Ectodermal cell (in vitro differentiated cells): Measurements from ENCODE around the gene ZNF207.
A peak's percentile ranks its signal among the peaks of the same experiment; 100 is the strongest.
"Not testable (repeated sequence)": the region's sequence is repeated elsewhere in the genome, so short reads cannot be mapped to it uniquely, and the experiment has no call there.

ENCODE experiments used
- H3K27ac ChIP-seq: 2 replicates; pipeline ENCODE4 v1.7.0; 2013; ENCODE audit warnings: mild to moderate bottlenecking, low read depth, low read length; ENCODE audit not compliant: insufficient read depth, poor library complexity, severe bottlenecking
- H3K27me3 ChIP-seq: 2 replicates; pipeline ENCODE4 v1.7.0; 2013; ENCODE audit warnings: mild to moderate bottlenecking, low read length; ENCODE audit not compliant: insufficient read depth, control insufficient read depth, poor library complexity, severe bottlenecking
- H3K36me3 ChIP-seq: one replicate; pipeline ENCODE4 v1.7.0; 2013; ENCODE audit warnings: low read length; ENCODE audit not compliant: control insufficient read depth, insufficient read depth
- H3K4me1 ChIP-seq: one replicate; pipeline ENCODE4 v1.7.0; 2013; ENCODE audit warnings: low read length; ENCODE audit not compliant: control insufficient read depth, insufficient read depth
- H3K4me3 ChIP-seq: 2 replicates; pipeline ENCODE4 v1.7.0; 2013; ENCODE audit warnings: low read depth, low read length, control low read depth; ENCODE audit not compliant: insufficient read depth
- H3K9me3 ChIP-seq: 2 replicates; pipeline ENCODE4 v1.7.0; 2013; ENCODE audit warnings: mild to moderate bottlenecking, low read length, moderate library complexity; ENCODE audit not compliant: control insufficient read depth
- WGBS, 2 experiments: methylation state at CpG; one replicate each; pipeline ENCODE4 v1.1.7; 2013; ENCODE audit warnings: missing lambda C conversion rate in 2 of 2; 5-methylcytosine and 5-hydroxymethylcytosine counted together

Gene ZNF207

DNA sequence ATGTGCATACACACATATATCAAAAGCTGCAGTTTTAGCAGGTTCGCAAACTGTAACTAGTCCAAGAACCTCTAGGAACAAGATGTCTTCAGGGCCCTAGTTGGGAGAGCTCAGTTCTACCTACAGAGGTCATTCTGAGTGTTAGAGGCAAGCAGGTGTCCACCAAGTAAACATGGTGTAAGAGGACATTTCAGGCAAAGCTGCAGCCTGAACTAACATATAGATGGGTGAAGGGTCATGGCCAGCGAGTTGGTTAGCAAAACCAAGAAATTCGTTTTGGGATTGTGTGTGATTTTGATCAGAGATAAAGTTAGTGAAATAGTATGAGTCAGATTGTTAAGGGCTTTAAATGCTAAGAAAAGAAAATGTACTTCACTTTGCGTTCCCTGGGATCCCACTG, 32.6 kb upstream of the ZNF207 start:
- Histone ChIP-seq H3K27ac (no peak overlapping the region), H3K4me3 (no peak overlapping the region), H3K36me3 (no peaks in the 10 kb centered on the region), H3K9me3 (no peaks in the 10 kb centered on the region), H3K4me1 (peaks cover 4% of the 10 kb centered on the region), H3K27me3 (no peaks in the 10 kb centered on the region)
- WGBS, 2 experiments, result 93% methylated on average over 4 of the region's 4 CpGs

DNA sequence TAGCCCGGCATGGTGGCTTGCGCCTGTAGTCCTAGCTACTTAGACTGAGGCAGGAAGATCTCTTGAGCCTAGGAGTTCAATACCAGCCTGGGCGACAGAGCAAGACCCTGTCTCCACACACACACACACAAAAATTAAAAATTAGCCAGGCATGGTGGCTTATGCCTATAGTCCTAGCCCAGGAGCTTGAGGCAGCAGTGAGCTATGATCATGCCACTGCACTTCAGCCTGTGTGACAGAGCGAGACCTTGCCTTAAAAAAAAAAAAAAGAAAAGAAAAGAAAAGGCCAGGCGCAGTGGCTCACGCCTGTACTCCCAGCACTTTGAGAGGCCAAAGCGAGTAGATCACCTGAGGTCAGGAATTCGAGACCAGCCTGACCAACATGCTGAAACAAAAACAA, 31.9 kb upstream of the ZNF207 start:
- H3K36me3 ChIP-seq, result no peaks in the 10 kb centered on the region
- no peak overlapping the region for H3K4me3 ChIP-seq
- no peak overlapping the region for H3K27ac ChIP-seq
- no peaks in the 10 kb centered on the region for H3K9me3 ChIP-seq
- H3K27me3 ChIP-seq, result no peaks in the 10 kb centered on the region
- peaks cover 4% of the 10 kb centered on the region for H3K4me1 ChIP-seq
- 92 to 97% methylated on average over 6 of the region's 8 CpGs for WGBS, 2 experiments

DNA sequence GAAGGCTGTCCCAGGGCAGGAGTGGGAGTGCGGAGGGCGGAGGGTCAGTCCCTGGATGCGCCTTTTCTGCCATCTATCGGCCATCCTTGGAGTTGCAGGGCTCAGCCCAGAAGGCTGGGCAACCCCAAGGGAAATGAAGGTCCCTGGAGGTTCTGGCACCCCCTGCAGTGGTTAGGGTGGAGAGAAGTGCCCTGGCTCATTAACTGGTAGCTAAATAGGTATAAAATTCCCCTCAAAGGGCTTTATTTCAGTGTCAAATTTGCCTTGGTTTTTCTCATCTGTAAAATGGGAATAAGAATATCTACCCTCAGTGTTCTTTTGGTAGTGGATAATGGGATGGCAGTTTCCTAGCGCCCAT, 30.4 kb upstream of the ZNF207 start:
- H3K9me3 ChIP-seq, result no peaks in the 10 kb centered on the region
- WGBS, 2 experiments, result 24 to 26% methylated on average over 5 of the region's 5 CpGs
- H3K4me1 ChIP-seq, result peaks cover 13% of the 10 kb centered on the region
- H3K27ac ChIP-seq, result no peak overlapping the region
- H3K4me3 ChIP-seq, result no peak overlapping the region
- no peaks in the 10 kb centered on the region for H3K36me3 ChIP-seq
- no peaks in the 10 kb centered on the region for H3K27me3 ChIP-seq

DNA sequence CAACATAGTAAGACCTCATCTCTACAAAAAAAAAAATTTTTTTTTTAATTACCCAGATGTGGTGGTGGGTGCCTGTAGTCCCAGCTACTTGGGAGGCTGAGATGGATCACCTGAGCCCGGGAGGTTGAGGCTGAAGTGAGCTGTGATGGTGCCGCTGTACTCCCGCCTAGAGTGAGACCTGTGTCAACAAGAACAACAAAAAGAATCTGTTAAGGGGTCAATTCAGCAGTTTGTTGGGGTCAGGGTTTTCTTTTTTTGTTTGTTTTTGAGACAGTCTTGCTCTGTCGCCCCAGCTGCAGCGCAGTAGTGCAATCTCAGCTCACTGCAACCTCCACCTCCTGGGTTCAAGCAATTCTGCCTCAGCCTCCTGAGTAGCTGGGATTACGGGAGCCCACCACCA, 29.9 kb upstream of the ZNF207 start:
- 98 to 99% methylated on average over 5 to 6 of the region's 6 CpGs for WGBS, 2 experiments
- H3K27me3 ChIP-seq, H3K9me3 ChIP-seq: not testable (repeated sequence)

DNA sequence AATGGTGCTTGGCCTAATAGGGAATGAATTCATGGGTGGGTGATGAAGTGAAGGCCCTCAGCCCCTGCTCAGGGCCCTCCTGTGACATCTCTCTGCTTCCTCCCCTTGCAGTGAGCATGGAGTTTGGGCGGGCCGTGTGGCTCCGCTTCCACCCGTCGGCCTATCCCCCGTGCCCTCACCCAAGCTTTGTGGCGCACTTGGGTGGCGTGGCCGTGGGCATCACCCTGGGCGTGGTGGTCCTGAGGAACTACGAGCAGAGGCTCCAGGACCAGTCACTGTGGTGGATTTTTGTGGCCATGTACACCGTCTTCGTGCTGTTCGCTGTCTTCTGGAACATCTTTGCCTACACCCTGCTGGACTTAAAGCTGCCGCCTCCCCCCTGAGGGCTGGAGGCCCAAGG, 29.1 kb upstream of the ZNF207 start:
- WGBS, 2 experiments, result 93 to 94% methylated on average over 15 of the region's 15 CpGs
- Histone ChIP-seq H3K4me3 (no peak overlapping the region), H3K36me3 (no peaks in the 10 kb centered on the region), H3K27me3 (no peaks in the 10 kb centered on the region), H3K4me1 (peaks cover 9% of the 10 kb centered on the region), H3K9me3 (no peaks in the 10 kb centered on the region), H3K27ac (no peak overlapping the region)

More for the DNA sequence above, 29.9 kb upstream of the ZNF207 start:
- not testable (repeated sequence) for H3K27ac ChIP-seq, H3K36me3 ChIP-seq, H3K4me3 ChIP-seq
- peaks cover 11% of the 10 kb centered on the region for H3K4me1 ChIP-seq

DNA sequence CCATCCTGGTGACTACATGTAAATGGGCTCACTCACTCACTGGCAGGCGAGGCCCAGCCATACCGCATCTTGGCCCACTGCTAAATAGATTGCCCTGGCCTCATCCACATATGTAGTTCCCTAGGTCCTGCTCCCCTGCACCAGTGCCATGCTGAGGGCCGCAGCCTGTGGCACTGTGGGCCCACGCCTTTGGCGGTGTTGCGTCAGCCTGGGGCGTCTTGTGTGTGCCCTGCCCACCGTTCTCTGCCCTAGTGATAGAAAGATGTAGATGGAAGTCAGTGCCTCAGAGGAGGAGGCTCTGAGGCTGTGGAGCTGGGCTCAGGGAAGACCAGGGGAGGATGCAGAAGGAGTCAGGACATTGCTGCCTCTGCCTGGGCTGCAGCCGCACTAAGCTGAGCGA, 26.9 kb upstream of the ZNF207 start:
- Histone ChIP-seq H3K9me3 (no peaks in the 10 kb centered on the region), H3K27ac (no peak overlapping the region)

DNA sequence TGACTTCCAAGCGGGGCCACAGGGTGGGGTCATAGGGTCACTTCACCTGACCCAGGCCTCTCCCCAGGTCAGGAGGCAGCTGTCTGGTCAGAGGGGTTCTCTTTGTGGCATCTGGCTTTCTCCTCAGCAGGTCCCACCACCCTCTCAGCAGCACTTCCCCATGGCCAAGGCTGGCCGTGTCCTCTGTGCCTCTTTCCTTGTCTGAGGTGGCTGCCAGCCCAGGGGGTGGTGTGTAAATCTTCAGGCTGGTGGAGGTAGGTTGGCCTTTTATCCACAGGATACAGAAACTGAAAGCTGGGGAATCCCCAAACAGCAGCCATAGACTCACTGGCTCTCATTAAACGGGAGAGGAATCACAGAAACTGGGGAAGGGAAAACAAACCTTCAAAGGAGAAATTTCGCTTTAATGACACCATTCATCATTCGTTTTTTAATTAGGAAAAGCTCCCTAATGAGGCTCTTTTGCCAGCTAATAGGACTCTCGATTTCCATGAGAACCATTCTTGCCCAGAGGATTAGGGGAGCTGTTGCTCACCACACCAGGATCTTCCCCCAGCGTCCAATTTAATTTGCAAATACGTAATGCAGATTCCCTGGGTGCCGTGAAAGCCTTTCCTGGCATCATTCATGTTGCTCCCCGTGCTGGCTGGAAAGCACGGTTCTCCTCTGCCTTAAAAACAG, 26.0 kb upstream of the ZNF207 start:
- Histone ChIP-seq H3K27ac (peak overlapping the region; percentile 42), H3K4me3 (no peak overlapping the region), H3K27me3 (no peaks in the 10 kb centered on the region), H3K36me3 (no peaks in the 10 kb centered on the region), H3K9me3 (no peaks in the 10 kb centered on the region), H3K4me1 (peaks cover 9% of the 10 kb centered on the region)
- WGBS, 2 experiments, result 29 to 32% methylated on average over 11 of the region's 11 CpGs

More for the DNA sequence above, 26.9 kb upstream of the ZNF207 start:
- peaks cover 9% of the 10 kb centered on the region for H3K4me1 ChIP-seq
- no peaks in the 10 kb centered on the region for H3K27me3 ChIP-seq
- H3K4me3 ChIP-seq, result no peak overlapping the region
- WGBS, 2 experiments, result 95 to 96% methylated on average over 10 of the region's 10 CpGs
- no peaks in the 10 kb centered on the region for H3K36me3 ChIP-seq

DNA sequence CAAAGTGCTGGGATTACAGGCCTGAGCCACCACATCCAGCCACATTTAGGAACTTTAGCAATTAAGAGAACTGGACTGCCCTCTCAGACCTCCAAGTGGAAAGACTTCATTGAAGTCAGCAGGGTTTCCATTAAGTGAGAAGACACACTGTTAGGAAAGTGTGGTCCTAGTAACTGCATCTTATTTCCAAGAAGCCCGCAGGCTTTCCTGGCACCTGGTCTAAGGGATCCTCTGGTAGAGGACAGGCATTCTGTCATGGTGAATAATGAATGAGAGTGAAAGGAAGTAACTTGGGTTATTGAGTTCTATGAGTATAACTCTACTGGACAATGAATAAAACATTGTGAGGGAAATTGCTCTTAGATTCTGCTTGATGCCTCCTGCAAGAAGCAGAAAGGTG, 22.0 kb upstream of the ZNF207 start:
- H3K4me1 ChIP-seq, result peaks cover 9% of the 10 kb centered on the region
- WGBS, 2 experiments, result 92 to 94% methylated on average over 1 of the region's 1 CpG
- H3K4me3 ChIP-seq, result no peak overlapping the region
- H3K27ac ChIP-seq, result no peak overlapping the region
- H3K27me3 ChIP-seq, result no peaks in the 10 kb centered on the region
- no peaks in the 10 kb centered on the region for H3K36me3 ChIP-seq
- H3K9me3 ChIP-seq, result no peaks in the 10 kb centered on the region

DNA sequence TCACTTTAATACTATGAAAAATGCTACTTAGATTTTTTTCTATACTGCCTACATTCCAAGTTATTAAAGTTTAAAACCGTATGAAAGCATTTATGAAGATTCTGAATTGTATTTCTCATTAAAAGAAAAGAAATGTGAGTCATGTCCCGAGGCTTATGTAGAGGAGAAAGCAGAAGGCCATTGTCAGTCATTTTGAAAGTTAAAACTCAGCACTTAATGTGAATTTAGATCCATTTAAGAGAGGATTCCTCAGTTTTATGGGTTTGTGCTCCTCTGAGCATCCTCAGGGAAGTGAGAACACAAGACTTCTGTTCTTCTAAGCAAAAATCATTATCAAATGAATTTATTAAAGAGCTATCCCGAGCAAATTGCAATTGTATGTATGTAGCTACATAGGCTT, 19.8 kb upstream of the ZNF207 start:
- Histone ChIP-seq H3K4me1 (no peaks in the 10 kb centered on the region), H3K27ac (no peak overlapping the region), H3K36me3 (peaks cover 13% of the 10 kb centered on the region), H3K27me3 (no peaks in the 10 kb centered on the region), H3K9me3 (no peaks in the 10 kb centered on the region), H3K4me3 (no peak overlapping the region)
- 93 to 95% methylated on average over 3 of the region's 3 CpGs for WGBS, 2 experiments

DNA sequence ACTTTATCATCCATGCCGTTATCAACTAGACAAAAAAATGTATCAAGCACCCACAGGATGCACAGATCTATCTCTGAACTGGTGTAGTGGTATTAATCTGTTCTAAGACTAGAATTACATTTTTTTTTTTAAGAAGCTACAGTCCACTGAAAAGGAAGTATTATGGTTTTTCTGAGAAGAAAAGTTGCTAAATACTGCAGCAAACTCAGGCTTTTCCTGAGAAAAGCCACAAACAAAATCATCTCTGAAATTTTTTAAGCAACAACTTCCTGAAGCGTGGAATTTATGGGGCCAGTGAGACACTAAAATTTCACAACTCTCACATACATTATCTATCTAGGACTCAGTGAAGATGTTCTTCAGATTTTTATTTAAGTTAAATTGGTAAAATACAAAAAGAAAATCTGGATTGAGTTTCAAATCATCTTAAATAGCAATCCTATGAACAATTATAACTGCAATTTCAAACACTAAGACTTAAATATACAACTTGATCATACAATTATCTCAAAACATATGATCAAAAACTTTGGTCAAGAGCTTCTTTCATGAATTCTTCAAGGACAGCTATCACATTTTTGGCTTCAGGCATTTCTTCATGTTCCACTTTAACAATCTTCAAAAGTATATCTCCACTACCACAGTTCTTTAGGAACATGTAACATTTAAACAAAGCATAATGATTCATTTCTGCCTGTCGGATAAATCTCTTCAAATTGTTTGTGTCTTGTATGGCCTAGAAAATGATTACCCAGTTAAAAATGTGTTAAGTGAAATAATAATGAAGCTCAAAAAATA, 18.5 kb upstream of the ZNF207 start:
- Histone ChIP-seq H3K4me1 (no peaks in the 10 kb centered on the region), H3K27me3 (no peaks in the 10 kb centered on the region), H3K36me3 (peaks cover 19% of the 10 kb centered on the region), H3K4me3 (no peak overlapping the region), H3K27ac (no peak overlapping the region), H3K9me3 (no peaks in the 10 kb centered on the region)
- 97 to 100% methylated on average over 2 of the region's 3 CpGs for WGBS, 2 experiments
